HG03354 (cell line): ENCODE data around the gene COL11A1.
"Not testable (repeated sequence)": the region's sequence is repeated elsewhere in the genome, so short reads cannot be mapped to it uniquely, and the experiment has no call there.

ENCODE experiments used
- ATAC-seq: cut with Tn5 transposase; IDR thresholded peaks from one replicate; pipeline ENCODE4 v1.9.1; 2021; ENCODE audit warnings: mild to moderate bottlenecking; ENCODE audit not compliant: unreplicated experiment, poor library complexity, severe bottlenecking

COL11A1 gene

GRCh38 chr1:103089221-103089620, 19.1 kb downstream of the COL11A1 start:
- no peak for ATAC-seq

GRCh38 chr1:103087256-103087655, 21.1 kb downstream of the COL11A1 start:
- ATAC-seq = no peak

GRCh38 chr1:103084181-103084580, 24.1 kb downstream of the COL11A1 start:
- no peak for ATAC-seq

GRCh38 chr1:103075316-103076000, 32.9 kb downstream of the COL11A1 start:
- ATAC-seq = no peak

- no peak for ATAC-seq
Measured at GRCh38 chr1:103074224-103074623, 34.1 kb downstream of the COL11A1 start.

- ATAC-seq = no peak
Measured at GRCh38 chr1:103069201-103069600, 39.1 kb downstream of the COL11A1 start.

- no peak for ATAC-seq
Measured at GRCh38 chr1:103063921-103064320, 44.4 kb downstream of the COL11A1 start.

GRCh38 chr1:103058391-103058790, 49.9 kb downstream of the COL11A1 start:
- ATAC-seq = no peak

GRCh38 chr1:103056423-103056822, 51.9 kb downstream of the COL11A1 start:
- ATAC-seq = no peak

- ATAC-seq = not testable (repeated sequence)
Measured at GRCh38 chr1:103028110-103028509, 80.2 kb downstream of the COL11A1 start.

- no peak for ATAC-seq
Measured at GRCh38 chr1:103025858-103026409, 82.4 kb downstream of the COL11A1 start.

GRCh38 chr1:103024051-103024450, 84.3 kb downstream of the COL11A1 start:
- ATAC-seq = no peak

- no peak for ATAC-seq
Measured at GRCh38 chr1:103002005-103002404, 106.3 kb downstream of the COL11A1 start.

GRCh38 chr1:102978874-102979273, 129.4 kb downstream of the COL11A1 start:
- no peak for ATAC-seq

- no peak for ATAC-seq
Measured at GRCh38 chr1:102977292-102977691, 131.0 kb downstream of the COL11A1 start.

GRCh38 chr1:102970496-102971078, 137.7 kb downstream of the COL11A1 start:
- ATAC-seq = peak; percentile 67

- no peak for ATAC-seq
Measured at GRCh38 chr1:102967786-102968185, 140.5 kb downstream of the COL11A1 start.

- no peak for ATAC-seq
Measured at GRCh38 chr1:102961549-102961948, 146.8 kb downstream of the COL11A1 start.

GRCh38 chr1:102954576-102954975, 153.7 kb downstream of the COL11A1 start:
- ATAC-seq = no peak

GRCh38 chr1:102952400-102952799, 155.9 kb downstream of the COL11A1 start:
- ATAC-seq = no peak

GRCh38 chr1:102942324-102942723, 166.0 kb downstream of the COL11A1 start:
- no peak for ATAC-seq
